K562 (cell line): ENCODE data around the gene ISG20L2. TPM values are rescaled to one million over a fixed set of nuclear protein-coding genes. Genes with fewer than 3 reads are reported as not detected.

Experiments used
- BRF1 ChIP-seq: IDR thresholded peaks from 3 replicates; pipeline ENCODE4 v1.6.1; 2011; ENCODE audit warnings: borderline replicate concordance, mild to moderate bottlenecking; ENCODE audit not compliant: insufficient read length; ENCODE audit errors: extremely low read depth
- CHD1 ChIP-seq: fragments of 200-600 bp; sonication (generic); IDR thresholded peaks from one replicate; pipeline ENCODE4 v1.6.1; 2012; ENCODE audit warnings: mild to moderate bottlenecking, moderate library complexity, low read length, inconsistent platforms
- EP400 ChIP-seq: fragments of 450-650 bp; IDR thresholded peaks from 2 replicates; pipeline ENCODE4 v1.6.1; 2017; ENCODE audit warnings: antibody characterized with exemption, mild to moderate bottlenecking, moderate library complexity
- NFIX ChIP-seq: fragments of 250-450 bp; sonication (Bioruptor Pico); IDR thresholded peaks from 2 replicates; pipeline ENCODE4 v1.4.0; 2020; ENCODE audit warnings: low read depth, mild to moderate bottlenecking, moderate library complexity
- RBM22 ChIP-seq: fragments of 200-400 bp; formaldehyde crosslinking; IDR thresholded peaks from 2 replicates; pipeline ENCODE4 v1.6.1; 2018; ENCODE audit warnings: low read length, low read depth; ENCODE audit not compliant: poor library complexity, severe bottlenecking
- SMAD3 ChIP-seq: fragments of 450-650 bp; formaldehyde crosslinking; conservative IDR thresholded peaks from 2 replicates; pipeline ENCODE4 v1.4.0; 2020; ENCODE audit warnings: mild to moderate bottlenecking
- XRCC4 ChIP-seq: IDR thresholded peaks from one replicate; pipeline ENCODE4 v1.6.1; 2011; ENCODE audit not compliant: insufficient read depth, insufficient read length; ENCODE audit errors: extremely low read depth
- ZNF408 ChIP-seq: fragments of 250-450 bp; sonication (Bioruptor Pico); IDR thresholded peaks from 2 replicates; pipeline ENCODE4 v1.4.0; 2020; ENCODE audit warnings: low read depth, mild to moderate bottlenecking, moderate library complexity
- ZNF507 ChIP-seq: conservative IDR thresholded peaks from 2 replicates; pipeline ENCODE4 v1.6.1; 2017; ENCODE audit warnings: missing genetic modification characterization, missing compliant biosample characterization
- polyA plus RNA-seq, 8 experiments: library from polyadenylated mRNA; depleted of rRNA in 4 of 8; stranded (reverse) in 5 of 8; unstranded in 3 of 8; fragments of >200 nt; fragmentation: Nextera tagmentation in 2 of 8; fragmentation: Illumina TruSeq in 1 of 8; extraction: Ambion mirVana in 2 of 8; extraction: Trizol in 1 of 8; gene quantifications; 2 replicates each; pipeline versions ENCODE4 v1.2.1 to v1.2.3, GENCODE V29; 2011 to 2014; ENCODE audit warnings: inconsistent platforms in 1 of 8, missing spikeins in 1 of 8
- total RNA-seq, 7 experiments: library from RNA; depleted of rRNA in 6 of 7; stranded (reverse); fragments of >200 nt in 6 of 7; fragmentation: Illumina TruSeq in 2 of 7; extraction: Trizol in 2 of 7; gene quantifications; 2 replicates each; pipeline versions ENCODE4 v1.2.1 to v1.2.3, GENCODE V29; 2011 to 2021; ENCODE audit warnings: low replicate concordance in 1 of 7
- TF ChIP-seq, protein P1 (sequence below): fragments of 450-650 bp; IDR thresholded peaks from 2 replicates; pipeline ENCODE4 v1.6.1; 2018; ENCODE audit not compliant: partially characterized antibody
- TF ChIP-seq, protein P2 (sequence below): sonication (generic); formaldehyde crosslinking; IDR thresholded peaks from 2 replicates; pipeline ENCODE4 v1.9.0; 2022; ENCODE audit warnings: mild to moderate bottlenecking, missing genetic modification reagents
- TF ChIP-seq, protein P3 (sequence below): IDR thresholded peaks from 2 replicates; pipeline ENCODE4 v1.6.1; 2011; ENCODE audit warnings: borderline replicate concordance, low read depth, mild to moderate bottlenecking, moderate library complexity, low read length; ENCODE audit not compliant: insufficient read depth, poor library complexity, severe bottlenecking
- TF ChIP-seq, protein P4 (sequence below), 2 experiments: fragments of 250-450 bp in 1 of 2; fragments of 450-650 bp in 1 of 2; sonication (Bioruptor Pico) in 1 of 2; IDR thresholded peaks; 2 replicates each; pipeline versions ENCODE4 v1.6.1 to v1.8.0; 2016 to 2021; ENCODE audit warnings: mild to moderate bottlenecking in 2 of 2, moderate library complexity in 2 of 2, missing compliant biosample characterization in 1 of 2, missing genetic modification characterization in 1 of 2

ISG20L2 gene
- total and polyA plus RNA-seq, 9 of the 15 experiments (the other 6 are each of a cell fraction or from before 2014, with no cell fraction given), result 21.3 to 130 (median 50.3) TPM

DNA sequence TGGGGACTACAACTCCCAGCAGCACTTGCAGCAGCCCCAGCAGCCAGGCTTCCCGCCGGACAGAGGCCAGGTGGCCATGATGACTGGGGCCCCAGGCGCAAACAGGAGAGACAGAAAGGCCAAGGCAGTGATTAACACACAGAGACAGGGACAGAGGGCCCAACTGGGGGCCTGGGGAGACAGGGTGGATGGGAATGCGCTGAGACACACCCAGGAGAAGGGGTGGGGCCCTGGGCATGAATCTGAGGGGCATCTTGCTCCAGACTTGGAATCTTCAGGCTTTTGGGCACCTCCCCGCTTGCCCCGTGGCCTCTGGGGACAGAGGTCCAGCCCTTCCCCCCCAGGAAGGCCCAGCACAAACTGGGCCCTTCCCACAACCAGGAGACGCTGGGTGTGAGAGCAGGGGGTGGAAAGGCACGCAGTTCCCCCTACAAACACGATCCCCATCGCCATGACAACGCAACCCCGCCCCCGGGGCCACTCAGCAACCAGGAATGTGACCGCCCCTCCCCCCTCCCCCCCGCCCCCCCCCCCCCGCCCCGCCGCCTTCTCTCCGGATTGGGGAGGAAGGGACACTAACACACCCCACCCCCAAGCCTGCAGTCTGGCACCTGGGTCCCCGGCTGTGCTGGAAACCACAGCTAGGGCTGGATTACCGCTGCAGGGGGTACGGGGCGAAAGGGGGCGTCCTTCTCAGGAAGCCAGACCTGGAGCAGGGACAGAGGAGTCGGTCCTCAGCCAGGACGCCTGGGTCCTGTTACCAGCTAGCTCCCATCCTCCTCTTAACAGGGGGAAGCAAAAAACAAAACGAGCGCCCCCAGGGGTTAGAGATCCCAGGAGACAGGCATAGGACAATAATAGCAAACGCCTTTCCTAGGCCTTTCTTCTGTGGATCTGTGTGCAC is 18.4 kb upstream of the ISG20L2 start (continued):
- TF ChIP-seq, protein P1, sequence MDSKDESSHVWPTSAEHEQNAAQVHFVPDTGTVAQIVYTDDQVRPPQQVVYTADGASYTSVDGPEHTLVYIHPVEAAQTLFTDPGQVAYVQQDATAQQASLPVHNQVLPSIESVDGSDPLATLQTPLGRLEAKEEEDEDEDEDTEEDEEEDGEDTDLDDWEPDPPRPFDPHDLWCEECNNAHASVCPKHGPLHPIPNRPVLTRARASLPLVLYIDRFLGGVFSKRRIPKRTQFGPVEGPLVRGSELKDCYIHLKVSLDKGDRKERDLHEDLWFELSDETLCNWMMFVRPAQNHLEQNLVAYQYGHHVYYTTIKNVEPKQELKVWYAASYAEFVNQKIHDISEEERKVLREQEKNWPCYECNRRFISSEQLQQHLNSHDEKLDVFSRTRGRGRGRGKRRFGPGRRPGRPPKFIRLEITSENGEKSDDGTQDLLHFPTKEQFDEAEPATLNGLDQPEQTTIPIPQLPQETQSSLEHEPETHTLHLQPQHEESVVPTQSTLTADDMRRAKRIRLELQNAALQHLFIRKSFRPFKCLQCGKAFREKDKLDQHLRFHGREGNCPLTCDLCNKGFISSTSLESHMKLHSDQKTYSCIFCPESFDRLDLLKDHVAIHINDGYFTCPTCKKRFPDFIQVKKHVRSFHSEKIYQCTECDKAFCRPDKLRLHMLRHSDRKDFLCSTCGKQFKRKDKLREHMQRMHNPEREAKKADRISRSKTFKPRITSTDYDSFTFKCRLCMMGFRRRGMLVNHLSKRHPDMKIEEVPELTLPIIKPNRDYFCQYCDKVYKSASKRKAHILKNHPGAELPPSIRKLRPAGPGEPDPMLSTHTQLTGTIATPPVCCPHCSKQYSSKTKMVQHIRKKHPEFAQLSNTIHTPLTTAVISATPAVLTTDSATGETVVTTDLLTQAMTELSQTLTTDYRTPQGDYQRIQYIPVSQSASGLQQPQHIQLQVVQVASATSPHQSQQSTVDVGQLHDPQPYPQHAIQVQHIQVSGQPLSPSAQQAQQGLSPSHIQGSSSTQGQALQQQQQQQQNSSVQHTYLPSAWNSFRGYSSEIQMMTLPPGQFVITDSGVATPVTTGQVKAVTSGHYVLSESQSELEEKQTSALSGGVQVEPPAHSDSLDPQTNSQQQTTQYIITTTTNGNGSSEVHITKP, result no peak
- TF ChIP-seq, protein P2, sequence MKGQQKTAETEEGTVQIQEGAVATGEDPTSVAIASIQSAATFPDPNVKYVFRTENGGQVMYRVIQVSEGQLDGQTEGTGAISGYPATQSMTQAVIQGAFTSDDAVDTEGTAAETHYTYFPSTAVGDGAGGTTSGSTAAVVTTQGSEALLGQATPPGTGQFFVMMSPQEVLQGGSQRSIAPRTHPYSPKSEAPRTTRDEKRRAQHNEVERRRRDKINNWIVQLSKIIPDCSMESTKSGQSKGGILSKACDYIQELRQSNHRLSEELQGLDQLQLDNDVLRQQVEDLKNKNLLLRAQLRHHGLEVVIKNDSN, result no peak
- TF ChIP-seq ZNF408 (no peak), SMAD3 (no peak), ZNF507 (tag) (no peak), NFIX (CRISPR knock-in tag) (no peak), BRF1 (no peak), CHD1 (no peak), RBM22 (peak; percentile 62), EP400 (peak; percentile 64), XRCC4 (no peak)
- TF ChIP-seq, protein P3, sequence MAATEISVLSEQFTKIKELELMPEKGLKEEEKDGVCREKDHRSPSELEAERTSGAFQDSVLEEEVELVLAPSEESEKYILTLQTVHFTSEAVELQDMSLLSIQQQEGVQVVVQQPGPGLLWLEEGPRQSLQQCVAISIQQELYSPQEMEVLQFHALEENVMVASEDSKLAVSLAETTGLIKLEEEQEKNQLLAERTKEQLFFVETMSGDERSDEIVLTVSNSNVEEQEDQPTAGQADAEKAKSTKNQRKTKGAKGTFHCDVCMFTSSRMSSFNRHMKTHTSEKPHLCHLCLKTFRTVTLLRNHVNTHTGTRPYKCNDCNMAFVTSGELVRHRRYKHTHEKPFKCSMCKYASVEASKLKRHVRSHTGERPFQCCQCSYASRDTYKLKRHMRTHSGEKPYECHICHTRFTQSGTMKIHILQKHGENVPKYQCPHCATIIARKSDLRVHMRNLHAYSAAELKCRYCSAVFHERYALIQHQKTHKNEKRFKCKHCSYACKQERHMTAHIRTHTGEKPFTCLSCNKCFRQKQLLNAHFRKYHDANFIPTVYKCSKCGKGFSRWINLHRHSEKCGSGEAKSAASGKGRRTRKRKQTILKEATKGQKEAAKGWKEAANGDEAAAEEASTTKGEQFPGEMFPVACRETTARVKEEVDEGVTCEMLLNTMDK, result no peak
- TF ChIP-seq, protein P4, sequence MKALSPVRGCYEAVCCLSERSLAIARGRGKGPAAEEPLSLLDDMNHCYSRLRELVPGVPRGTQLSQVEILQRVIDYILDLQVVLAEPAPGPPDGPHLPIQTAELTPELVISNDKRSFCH (CRISPR knock-in tag; IDR thresholded peaks at IDR 0.05), result no peak
- TF ChIP-seq, protein P4 (tag; IDR thresholded peaks at IDR 0.05), result no peak
